22Rv1 (cell line): Measurements from ENCODE around the gene SMAD5.

Source experiments
- H3K27ac ChIP-seq: fragments of 450-650 bp; 2 replicates; pipeline ENCODE4 v1.5.1; 2017
- CTCF ChIP-seq: fragments of 450-650 bp; IDR thresholded peaks from 2 replicates; pipeline ENCODE4 v1.5.1; 2017; ENCODE audit warnings: mild to moderate bottlenecking
- ZFX ChIP-seq: fragments of 450-650 bp; IDR thresholded peaks from 2 replicates; pipeline ENCODE4 v1.6.1; 2017; ENCODE audit warnings: antibody characterized with exemption, borderline replicate concordance

Gene SMAD5

DNA sequence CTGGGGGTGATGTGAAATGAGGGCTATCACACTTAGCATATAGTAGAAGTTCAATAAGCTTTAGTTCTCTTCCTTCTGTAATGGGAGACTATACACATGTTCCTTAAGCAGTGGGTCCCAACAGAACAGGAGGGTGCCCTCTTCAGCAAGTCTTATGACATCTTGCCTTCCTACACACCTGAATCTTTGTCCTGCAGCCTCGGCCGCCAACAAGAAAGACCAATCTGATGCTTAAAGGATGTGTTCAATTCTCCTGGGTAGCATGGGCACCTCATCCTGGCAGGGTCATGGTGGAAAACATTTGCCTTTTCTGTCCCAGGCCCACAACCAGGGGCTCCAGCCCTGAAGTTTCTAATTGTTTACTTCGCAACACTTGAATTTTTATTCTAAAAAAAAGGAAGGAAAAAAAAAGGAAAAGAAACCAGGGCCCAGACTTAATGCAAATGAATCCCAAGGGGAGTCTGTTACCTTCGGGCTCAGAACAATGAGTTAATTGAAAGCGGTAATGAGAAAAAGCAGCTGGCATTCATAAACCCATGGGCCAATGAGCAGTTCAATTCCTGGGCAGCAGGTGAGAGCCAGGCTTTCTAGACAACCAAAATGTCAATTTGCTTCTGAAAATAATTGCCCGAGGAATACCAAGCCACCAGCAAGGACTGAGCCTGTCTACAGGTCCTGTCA, 26.2 kb upstream of the SMAD5 start:
- no peak overlapping the region for H3K27ac ChIP-seq
- TF ChIP-seq CTCF (no peak), ZFX (no peak)

GRCh38 chr5:136108180-136108611, 24.4 kb upstream of the SMAD5 start:
- no peak for TF ChIP-seq CTCF
- TF ChIP-seq ZFX: no peak
- H3K27ac ChIP-seq: no peak overlapping the region

GRCh38 chr5:136108766-136109165, 23.9 kb upstream of the SMAD5 start:
- no peak overlapping the region for H3K27ac ChIP-seq
- TF ChIP-seq CTCF (no peak), ZFX (no peak)

- TF ChIP-seq ZFX (no peak), CTCF (no peak)
- H3K27ac ChIP-seq: no peak overlapping the region
These were observed 23.1 kb upstream of the SMAD5 start for GRCh38 chr5:136109453-136110135.

DNA sequence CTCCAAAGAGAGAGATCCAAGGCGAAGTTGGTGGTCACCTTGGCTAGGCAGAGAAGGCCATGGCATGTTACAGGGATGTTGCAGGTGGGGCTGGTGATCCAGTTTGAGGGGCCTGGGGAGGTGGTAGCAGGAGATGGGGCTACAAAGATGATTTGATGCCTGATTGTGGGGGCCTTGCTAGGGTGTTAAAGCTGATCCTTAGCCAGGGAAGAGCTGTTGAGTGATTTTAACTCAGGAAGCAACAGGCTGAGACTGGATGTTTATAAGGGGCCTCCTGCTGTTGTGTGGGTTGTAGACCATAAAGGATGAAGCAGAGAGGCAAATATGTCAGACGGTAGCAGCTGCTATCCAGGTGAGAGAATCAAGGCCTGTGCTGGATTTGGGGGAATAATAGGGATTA, 19.0 kb upstream of the SMAD5 start:
- no peak overlapping the region for H3K27ac ChIP-seq
- TF ChIP-seq ZFX (no peak), CTCF (no peak)

- H3K27ac ChIP-seq: no peak overlapping the region
- TF ChIP-seq CTCF (no peak), ZFX (no peak)
These were observed 18.1 kb upstream of the SMAD5 start for GRCh38 chr5:136114414-136115125.
